Hypothalamus (tissue), 51 donors: ENCODE results near the gene MZT2A.
A peak's percentile ranks its signal among the peaks of the same experiment; 100 is the strongest.
"Not testable (repeated sequence)": the region's sequence is repeated elsewhere in the genome, so short reads cannot be mapped to it uniquely, and the experiment has no call there.

Source experiments
- DNase-seq, 51 donors: peaks; one replicate each; lab custom pipeline; 2025; lab: John Stamatoyannopoulos, UW

Gene MZT2A

GRCh38 chr2:131493199-131493968 is 1.2 kb upstream of the MZT2A start:
- peak in 5 of 51 donors; percentile 24 to 53 (median 48) for DNase-seq

GRCh38 chr2:131492418-131493198 is 411 bp upstream of the MZT2A start:
- DNase-seq = peak; percentile 47 to 97 (median 81)

GRCh38 chr2:131491469-131491836 is 744 bp downstream of the MZT2A start:
- DNase-seq = peak in 2 of 51 donors; percentile 2 to 11

- DNase-seq = peak in 18 of 51 donors; percentile 3 to 36 (median 14)
Measured at GRCh38 chr2:131490616-131491468, 1.4 kb downstream of the MZT2A start.

- no peak for DNase-seq
Measured at GRCh38 chr2:131488306-131489205, 3.6 kb downstream of the MZT2A start.

- DNase-seq = not testable (repeated sequence)
Measured at GRCh38 chr2:131486201-131486902, 5.8 kb downstream of the MZT2A start.

GRCh38 chr2:131484906-131485460 is 7.2 kb downstream of the MZT2A start:
- DNase-seq = not testable (repeated sequence)

GRCh38 chr2:131483981-131484820 is 8.0 kb downstream of the MZT2A start:
- not testable (repeated sequence) for DNase-seq

GRCh38 chr2:131482506-131483155 is 9.6 kb downstream of the MZT2A start:
- DNase-seq = not testable (repeated sequence)

GRCh38 chr2:131480351-131480750 is 11.8 kb downstream of the MZT2A start:
- DNase-seq = not testable (repeated sequence)

GRCh38 chr2:131478850-131479461 is 13.2 kb downstream of the MZT2A start:
- DNase-seq = peak in 1 of 51 donors; percentile 11

GRCh38 chr2:131478074-131478849 is 13.9 kb downstream of the MZT2A start:
- not testable (repeated sequence) for DNase-seq

- DNase-seq = not testable (repeated sequence)
Measured at GRCh38 chr2:131477227-131477626, 15.0 kb downstream of the MZT2A start.

GRCh38 chr2:131476363-131476762 is 15.8 kb downstream of the MZT2A start:
- not testable (repeated sequence) for DNase-seq

GRCh38 chr2:131475831-131476230 is 16.4 kb downstream of the MZT2A start, which contains the start of gene TUBA3D:
Gene TUBA3D, plus strand, starts transcription at chr2:131476119. Its CDS starts 81 bp downstream, at chr2:131476200.
- DNase-seq = no peak

- not testable (repeated sequence) for DNase-seq
Measured at GRCh38 chr2:131473266-131473665, 18.9 kb downstream of the MZT2A start.
